GM11168 (cell line): ENCODE data around the gene IGFLR1.
"Not testable (repeated sequence)": the region's sequence is repeated elsewhere in the genome, so short reads cannot be mapped to it uniquely, and the experiment has no call there.

ENCODE experiments used
- in situ Hi-C: fragments of 300-500 bp; cut with MboI; formaldehyde crosslinking; loops from one replicate; pipeline ENCODE4 v1.12.0; 2022; ENCODE audit warnings: low sequenced_read_pairs; ENCODE audit not compliant: unreplicated experiment

Gene IGFLR1

DNA sequence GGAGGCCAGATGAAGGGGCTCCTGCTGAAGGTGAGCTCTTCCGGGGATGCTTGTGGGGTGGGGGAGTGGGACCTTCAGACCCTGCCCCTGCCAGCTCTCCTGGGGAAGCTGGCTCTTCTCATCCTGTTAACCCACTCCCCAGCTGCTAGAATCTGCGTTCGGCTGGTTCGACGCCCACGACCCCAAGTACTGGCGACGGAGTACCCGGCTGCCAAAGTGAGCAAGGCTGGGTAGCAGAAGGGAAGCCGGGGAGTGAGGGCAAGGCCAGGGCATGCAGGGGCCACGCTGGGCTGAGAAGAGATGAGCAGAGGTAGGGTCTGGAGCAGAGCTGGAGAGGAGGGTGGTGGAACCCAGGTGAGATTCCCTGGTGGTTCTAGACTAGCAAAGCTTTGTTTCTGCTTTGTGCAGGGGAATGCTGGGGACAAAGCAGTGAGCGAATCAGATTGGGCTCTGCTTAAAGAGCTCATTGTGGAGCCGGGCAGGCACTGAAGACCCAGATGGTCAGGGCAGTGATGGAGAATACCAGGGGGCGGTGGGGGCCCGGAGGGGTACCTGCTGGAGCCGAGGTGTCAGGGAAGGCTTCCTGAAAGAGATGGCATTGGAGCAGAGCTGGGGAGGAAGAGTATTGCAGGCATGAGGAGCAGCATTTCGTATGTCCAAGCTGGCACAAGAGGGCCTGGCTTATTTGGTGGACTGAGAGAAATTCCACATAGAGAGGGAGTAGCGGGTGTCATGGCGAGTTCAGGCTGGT, 14.1 kb downstream of the IGFLR1 start:
- in situ Hi-C loops: no loop called here

DNA sequence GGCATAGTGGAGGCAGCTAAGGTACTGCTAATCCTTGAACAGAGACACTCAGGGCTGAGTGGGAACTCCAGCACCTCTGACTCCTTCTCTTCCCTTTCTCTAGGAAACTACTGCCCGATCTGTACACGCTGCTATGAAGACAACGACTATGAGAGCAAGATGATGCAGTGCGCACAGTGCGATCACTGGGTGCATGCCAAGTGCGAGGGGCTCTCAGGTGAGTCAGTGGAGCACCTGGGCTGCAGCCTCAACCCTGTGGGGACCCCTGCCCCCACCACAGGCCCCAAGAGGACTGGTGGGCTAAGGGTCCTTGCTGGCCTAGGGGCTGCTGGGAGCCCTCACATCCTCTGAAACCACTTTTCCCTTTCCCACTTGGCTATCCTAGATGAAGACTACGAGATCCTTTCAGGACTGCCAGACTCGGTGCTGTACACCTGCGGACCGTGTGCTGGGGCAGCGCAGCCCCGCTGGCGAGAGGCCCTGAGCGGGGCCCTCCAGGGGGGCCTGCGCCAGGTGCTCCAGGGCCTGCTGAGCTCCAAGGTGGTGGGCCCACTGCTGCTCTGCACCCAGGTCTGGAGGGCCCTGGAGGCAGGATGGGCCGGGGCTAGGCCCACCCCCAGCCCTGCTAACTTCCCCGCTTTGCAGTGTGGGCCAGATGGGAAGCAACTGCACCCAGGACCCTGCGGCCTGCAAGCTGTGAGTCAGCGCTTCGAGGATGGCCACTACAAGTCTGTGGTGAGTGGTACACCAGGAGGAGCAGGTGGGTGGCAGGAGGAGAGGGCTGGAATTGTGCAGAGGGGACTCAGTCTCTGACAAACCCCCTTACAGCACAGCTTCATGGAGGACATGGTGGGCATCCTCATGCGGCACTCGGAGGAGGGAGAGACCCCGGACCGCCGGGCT, 14.9 kb downstream of the IGFLR1 start:
- in situ Hi-C loops: no loop called here

DNA sequence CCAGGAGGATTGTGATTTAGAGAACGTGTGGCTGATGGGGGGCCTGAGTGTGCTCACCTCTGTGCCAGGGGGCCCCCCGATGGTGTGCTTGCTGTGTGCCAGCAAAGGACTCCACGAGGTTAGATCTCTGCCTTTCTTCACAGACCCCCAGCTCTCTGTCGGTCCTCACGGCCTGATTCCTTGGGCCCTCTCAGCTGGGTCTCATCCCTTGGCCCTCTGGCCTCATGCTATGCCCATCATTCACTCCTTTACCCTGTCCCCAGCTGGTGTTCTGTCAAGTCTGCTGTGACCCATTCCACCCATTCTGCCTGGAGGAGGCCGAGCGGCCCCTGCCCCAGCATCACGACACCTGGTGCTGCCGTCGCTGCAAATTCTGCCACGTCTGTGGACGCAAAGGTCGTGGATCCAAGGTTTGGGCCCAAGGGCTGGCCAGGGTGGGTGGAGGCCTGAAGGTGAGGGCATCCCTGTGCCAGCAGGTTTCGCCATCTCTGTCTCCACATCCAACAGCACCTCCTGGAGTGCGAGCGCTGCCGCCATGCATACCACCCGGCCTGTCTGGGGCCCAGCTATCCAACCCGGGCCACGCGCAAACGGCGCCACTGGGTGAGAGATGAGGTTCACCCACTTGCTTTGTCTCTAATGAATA, 16.9 kb downstream of the IGFLR1 start:
- in situ Hi-C loops: no loop called here

DNA sequence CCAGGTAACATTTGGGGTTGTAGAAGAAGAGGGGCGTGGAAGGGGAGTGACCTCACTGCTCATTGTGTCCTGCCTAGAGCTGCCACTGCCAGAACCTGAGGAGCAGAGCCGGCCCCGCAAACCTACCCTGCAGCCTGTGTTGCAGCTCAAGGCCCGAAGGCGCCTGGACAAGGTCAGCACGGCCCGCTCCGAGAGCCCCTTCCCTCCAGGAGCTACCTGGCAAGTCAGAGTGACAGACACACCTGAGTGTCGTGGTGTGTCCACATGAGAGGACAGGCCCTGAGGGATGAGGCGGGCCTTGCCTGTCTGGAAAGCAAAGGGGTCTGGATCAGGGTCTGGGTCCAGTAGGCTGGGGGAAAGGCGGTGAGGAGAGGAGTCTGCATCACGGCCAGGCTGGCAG, 17.7 kb downstream of the IGFLR1 start:
- in situ Hi-C loops: no loop called here

DNA sequence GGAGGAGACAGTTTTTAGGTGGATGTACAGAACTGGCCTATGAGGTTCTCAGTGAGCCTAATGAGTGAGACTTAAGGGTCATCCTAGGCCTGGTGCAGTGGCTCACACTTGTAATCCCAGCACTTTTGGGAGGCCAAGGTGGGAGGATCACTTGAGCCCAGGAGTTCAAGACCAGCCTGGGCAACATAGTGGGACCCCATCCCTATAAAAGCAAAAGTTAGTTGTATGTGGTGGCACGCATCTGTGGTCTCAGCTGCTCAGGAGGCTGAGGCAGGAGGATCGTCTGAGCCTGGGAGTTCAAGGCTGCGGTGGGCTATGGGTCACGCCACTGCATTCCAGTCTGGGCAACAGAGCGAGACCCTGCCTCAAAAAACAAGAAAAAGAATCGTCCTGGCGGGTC, 18.1 kb downstream of the IGFLR1 start:
- in situ Hi-C loops: not testable (repeated sequence)

DNA sequence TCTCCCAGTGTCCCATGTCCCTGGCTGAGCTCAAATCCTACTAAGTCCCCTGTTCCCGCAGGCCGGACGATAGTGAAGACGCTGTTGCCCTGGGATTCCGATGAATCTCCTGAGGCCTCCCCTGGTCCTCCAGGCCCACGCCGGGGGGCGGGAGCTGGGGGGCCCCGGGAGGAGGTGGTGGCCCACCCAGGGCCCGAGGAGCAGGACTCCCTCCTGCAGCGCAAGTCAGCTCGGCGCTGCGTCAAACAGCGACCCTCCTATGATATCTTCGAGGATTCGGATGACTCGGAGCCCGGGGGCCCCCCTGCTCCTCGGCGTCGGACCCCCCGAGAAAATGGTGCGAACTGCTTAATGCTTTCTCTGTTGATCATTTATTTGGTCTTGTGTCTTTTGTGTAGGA, 18.6 kb downstream of the IGFLR1 start:
- in situ Hi-C loops: no loop called here

DNA sequence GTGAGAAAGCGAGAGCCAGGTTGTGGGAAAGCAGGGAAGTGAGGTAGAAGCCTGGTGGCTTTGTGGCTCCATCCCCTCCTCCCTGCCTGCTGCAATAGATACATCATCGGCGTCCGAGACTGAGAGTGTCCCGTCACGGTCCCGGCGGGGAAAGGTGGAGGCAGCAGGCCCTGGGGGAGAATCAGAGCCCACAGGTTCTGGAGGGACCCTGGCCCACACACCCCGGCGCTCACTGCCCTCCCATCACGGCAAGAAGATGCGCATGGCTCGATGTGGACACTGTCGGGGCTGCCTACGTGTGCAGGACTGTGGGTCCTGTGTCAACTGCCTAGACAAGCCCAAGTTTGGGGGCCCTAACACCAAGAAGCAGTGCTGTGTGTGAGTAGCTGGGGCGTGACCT, 19.4 kb downstream of the IGFLR1 start:
- in situ Hi-C loops: no loop called here

DNA sequence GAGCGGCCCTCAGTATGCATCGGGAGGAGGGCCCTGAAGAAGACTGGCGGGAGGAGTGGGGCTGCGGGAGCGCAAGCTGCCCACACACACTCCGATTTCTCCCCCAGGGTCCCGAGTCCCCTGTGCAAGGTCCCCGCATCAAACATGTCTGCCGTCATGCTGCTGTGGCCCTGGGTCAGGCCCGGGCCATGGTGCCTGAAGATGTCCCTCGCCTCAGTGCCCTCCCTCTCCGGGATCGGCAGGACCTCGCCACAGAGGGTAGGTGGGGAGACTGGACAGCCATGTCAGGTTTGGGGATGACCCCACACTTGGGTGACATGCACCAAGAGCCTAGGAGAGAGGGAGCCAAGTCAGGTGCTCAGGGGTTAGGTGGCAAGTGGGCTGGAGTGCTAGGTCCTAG, 19.8 kb downstream of the IGFLR1 start:
- in situ Hi-C loops: no loop called here

DNA sequence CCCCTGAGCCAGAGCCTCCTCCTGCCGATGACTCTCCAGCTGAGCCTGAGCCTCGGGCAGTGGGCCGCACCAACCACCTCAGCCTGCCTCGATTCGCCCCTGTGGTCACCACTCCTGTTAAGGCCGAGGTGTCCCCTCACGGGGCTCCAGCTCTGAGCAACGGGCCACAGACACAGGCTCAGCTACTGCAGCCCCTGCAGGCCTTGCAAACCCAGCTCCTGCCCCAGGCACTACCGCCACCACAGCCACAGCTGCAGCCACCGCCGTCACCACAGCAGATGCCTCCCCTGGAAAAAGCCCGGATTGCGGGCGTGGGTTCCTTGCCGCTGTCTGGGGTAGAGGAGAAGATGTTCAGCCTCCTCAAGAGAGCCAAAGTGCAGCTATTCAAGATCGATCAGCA, 20.9 kb downstream of the IGFLR1 start:
- in situ Hi-C loops: no loop called here

DNA sequence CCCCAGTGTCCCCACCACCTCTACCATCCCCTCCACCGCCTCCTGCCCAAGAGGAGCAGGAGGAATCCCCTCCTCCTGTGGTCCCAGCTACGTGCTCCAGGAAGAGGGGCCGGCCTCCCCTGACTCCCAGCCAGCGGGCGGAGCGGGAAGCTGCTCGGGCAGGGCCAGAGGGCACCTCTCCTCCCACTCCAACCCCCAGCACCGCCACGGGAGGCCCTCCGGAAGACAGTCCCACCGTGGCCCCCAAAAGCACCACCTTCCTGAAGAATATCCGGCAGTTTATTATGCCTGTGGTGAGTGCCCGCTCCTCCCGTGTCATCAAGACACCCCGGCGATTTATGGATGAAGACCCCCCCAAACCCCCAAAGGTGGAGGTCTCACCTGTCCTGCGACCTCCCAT, 21.6 kb downstream of the IGFLR1 start:
- in situ Hi-C loops: no loop called here

DNA sequence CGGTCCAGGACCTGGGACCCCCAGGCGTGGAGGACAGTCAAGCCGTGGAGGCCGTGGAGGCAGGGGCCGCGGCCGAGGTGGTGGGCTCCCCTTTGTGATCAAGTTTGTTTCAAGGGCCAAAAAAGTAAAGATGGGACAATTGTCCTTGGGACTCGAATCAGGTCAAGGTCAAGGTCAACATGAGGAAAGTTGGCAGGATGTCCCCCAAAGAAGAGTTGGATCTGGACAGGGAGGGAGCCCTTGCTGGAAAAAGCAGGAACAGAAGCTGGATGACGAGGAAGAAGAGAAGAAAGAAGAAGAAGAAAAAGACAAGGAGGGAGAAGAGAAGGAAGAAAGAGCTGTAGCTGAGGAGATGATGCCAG, 22.1 kb downstream of the IGFLR1 start:
- in situ Hi-C loops: no loop called here

DNA sequence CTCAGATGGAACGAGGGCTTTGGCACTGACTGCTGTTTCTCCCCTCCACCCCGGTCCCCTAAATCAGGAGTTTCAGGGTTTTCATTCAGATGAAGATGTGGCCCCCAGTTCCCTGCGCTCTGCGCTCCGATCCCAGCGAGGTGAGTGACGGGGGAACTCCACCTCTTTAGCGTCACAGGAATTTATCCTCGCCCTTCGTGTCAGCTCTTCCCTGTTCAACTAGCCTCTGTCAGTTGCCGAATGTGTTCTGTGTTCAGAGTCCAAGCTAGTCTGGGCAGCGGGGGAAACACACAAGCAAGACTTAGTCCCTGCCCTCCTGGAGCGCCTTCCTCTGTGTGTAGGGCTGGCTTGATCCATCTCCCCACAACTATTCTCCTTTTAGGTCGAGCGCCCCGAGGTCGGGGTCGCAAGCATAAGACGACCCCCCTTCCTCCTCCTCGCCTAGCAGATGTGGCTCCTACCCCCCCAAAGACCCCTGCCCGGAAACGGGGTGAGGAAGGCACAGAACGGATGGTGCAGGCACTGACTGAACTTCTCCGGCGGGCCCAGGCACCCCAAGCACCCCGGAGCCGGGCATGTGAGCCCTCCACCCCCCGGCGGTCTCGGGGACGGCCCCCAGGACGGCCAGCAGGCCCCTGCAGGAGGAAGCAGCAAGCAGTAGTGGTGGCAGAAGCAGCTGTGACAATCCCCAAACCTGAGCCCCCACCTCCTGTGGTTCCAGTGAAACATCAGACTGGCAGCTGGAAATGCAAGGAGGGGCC, 22.7 kb downstream of the IGFLR1 start:
- in situ Hi-C loops: no loop called here

DNA sequence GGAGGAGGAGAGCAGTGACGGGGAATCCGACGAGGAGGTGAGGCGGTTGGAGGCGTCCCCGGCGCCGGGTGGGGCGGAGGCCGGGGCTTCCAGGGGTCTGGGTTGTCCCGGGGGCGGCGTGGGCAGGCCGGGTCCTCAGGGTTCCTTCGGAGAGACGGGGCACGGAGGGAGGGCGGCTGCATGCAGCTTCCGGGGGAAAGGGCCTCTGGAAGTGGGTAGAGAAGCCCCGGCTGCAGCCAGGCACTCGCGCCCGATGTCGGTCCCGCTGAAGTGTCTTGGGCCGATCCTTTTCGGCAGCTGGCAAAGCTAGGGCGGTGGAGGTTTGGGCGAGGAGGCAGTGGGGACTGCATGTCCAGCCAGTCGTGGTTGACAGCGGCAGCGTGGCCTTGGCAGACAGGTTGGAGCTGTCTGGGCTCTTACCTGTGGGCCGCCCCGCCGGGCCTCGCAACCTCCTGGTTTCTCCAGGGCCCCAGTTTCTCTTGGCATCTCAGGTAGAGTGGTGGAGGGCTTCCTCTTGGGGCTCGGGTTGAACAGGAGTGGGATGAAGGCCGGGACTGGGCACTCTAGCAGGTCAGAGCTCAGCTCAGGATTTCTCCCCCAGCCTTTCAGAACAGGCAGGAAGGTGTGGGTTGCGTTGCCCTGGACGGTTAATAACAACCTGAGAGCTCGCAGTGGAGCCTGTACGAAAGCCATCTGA, 23.8 kb downstream of the IGFLR1 start:
- in situ Hi-C loops: no loop called here

DNA sequence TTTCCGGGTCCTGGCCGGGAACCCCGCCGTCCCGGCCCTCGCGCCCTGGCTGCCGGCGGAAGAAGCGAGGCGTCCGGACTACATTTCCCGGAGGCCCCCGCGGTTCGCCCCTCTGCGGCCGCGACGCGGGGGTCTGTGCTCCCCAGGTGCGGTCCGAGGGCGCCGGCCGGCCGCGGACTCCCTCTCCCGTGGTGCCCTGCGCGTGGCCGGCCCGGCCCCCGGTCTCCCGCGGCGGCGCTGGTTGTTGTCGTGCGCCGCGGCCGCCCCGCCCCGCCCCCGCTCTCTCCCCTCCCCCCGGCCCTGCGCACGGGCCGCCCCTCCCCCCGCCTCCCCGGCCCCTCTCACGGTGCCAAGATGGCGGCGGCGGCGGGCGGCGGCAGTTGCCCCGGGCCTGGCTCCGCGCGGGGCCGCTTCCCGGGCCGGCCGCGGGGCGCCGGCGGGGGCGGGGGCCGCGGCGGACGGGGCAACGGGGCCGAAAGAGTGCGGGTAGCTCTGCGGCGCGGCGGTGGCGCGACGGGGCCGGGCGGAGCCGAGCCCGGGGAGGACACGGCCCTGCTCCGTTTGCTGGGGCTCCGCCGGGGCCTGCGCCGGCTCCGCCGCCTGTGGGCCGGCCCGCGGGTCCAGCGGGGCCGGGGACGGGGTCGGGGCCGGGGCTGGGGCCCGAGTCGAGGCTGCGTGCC, 24.4 kb downstream of the IGFLR1 start, which contains the start of gene KMT2B:
Gene KMT2B (plus strand): TSS at position 339 of the 680 bp plus-strand sequence. CDS start 16 bp downstream, at position 355.
- in situ Hi-C loops: no loop called here

DNA sequence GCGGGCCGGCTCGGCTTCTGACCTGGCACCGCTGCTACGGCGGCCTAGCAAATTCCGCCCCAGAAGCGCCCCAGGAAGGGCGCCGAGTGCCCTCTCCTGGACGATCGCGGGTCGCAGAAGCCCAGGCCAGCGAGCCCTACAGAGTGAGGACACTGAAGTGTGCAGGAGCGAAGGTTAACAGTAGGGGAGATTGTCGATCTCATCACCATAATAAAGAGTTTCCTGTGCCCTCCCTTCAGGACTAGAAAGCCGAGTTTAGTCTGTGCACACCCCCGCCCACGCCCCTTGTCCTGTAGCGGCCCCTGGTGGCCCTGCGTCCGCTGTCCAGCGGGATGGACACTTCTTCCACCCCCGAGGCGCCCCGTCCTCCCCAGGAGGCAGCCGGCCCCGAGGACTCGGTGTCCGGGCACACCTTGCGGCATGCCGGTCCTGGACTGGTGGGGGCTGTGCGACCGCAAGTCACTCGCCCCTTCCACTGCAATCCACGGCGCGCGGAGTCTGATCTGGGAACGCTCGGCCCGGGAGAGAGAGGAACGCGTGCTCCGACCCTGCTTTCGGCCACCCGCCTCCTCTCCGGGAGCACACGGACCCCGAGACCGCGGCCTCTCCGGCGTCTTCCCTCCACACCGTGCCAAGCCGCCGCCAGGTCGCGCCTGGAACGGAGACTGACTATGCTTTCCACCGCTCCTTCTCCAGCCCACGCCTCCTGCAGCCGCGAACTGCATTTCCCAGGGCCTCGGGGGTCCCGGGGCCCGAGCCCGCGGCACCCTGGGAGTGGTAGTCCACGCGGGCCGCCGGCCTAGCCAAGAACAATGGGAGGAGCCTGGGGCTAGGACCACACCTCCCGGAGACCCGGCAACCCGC, 25.2 kb downstream of the IGFLR1 start:
- in situ Hi-C loops: no loop called here

DNA sequence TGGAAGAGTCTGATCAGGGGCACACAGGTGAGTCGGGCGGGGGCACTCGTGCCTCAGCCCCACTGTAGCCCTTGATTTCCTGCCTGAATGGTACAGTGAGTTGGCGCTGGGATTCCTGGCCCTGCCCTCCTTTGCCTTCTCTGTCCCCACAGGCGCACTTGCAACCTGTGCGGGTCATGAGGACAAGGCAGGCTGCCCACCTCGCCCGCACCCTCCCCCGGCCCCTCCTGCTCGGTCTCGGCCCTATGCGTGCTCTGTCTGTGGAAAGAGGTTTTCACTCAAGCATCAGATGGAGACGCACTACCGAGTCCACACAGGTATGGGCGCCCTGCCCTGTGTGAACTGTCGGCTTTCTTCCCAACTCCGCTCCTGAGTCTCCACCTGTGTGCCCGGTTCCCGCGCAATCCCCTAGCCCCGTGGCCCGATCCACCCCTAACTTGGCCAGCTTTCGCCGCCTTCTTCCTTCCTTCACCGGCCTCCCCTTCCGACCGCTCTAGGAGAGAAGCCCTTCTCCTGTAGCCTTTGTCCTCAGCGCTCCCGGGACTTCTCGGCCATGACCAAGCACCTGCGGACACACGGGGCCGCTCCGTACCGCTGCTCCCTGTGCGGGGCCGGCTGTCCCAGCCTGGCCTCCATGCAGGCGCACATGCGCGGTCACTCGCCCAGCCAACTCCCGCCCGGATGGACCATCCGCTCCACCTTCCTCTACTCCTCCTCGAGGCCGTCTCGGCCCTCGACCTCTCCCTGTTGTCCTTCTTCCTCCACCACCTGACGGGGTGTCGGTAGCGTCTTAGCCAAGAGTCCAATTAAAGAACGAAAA, 26.1 kb downstream of the IGFLR1 start:
- in situ Hi-C loops: no loop called here

DNA sequence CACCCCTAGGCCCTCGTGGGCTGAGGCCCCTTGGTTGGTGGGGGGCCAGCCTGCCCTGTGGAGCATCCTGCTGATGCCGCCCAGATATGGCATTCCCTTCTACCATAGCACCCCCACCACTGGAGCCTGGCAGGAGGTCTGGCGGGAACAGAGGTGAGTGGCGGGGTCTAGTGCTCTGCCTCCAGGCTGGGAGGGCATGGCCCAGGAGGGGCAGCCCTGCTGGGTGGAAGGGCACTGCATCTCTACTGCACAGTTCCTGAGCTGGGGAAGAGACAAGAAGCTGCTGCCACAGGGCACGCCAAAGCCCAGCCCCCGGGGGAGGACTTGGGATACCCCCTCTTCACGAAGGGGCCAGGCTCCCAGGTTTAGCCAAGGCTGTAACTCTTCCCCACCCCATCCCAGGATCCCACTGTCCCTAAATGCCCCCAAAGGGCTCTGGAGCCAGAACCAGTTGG, 26.9 kb downstream of the IGFLR1 start:
- in situ Hi-C loops: no loop called here
